Neutrophil (primary cell): Measurements from ENCODE around the gene TMEM144.

Experiments
- H3K27ac ChIP-seq: fragments of 200-600 bp; sonication (generic); 2 replicates; pipeline ENCODE4 v1.5.1; 2016; ENCODE audit warnings: mild to moderate bottlenecking, moderate library complexity
- H3K27me3 ChIP-seq: fragments of 200-600 bp; sonication (generic); 2 replicates; pipeline ENCODE4 v1.6.0; 2016; ENCODE audit warnings: mild to moderate bottlenecking
- H3K36me3 ChIP-seq: fragments of 200-600 bp; sonication (generic); 2 replicates; pipeline ENCODE4 v1.5.1; 2017
- H3K4me1 ChIP-seq, 2 experiments: fragments of 200-600 bp in 1 of 2; sonication (generic) in 1 of 2; 1 replicate in 1 of 2; 2 replicates in 1 of 2; pipeline versions ENCODE4 v1.5.1 to v1.6.1; 2013 to 2016; ENCODE audit warnings: low read depth in 1 of 2, low read length in 1 of 2, mild to moderate bottlenecking in 1 of 2, moderate library complexity in 1 of 2; ENCODE audit not compliant: control insufficient read depth in 1 of 2, insufficient read depth in 1 of 2
- H3K4me3 ChIP-seq, 2 experiments: fragments of 200-600 bp in 1 of 2; sonication (generic) in 1 of 2; 1 replicate in 1 of 2; 2 replicates in 1 of 2; pipeline ENCODE4 v1.5.1; 2013 to 2016; ENCODE audit warnings: low read depth in 1 of 2, low read length in 1 of 2, mild to moderate bottlenecking in 1 of 2, moderate library complexity in 1 of 2
- H3K9me3 ChIP-seq: fragments of 200-600 bp; sonication (generic); 2 replicates; pipeline ENCODE4 v1.5.1; 2016
- TF ChIP-seq, protein P1 (sequence below): fragments of 200-600 bp; sonication (generic); IDR thresholded peaks from 2 replicates; pipeline ENCODE4 v1.5.1; 2016; ENCODE audit warnings: antibody characterized with exemption

TMEM144 gene

DNA sequence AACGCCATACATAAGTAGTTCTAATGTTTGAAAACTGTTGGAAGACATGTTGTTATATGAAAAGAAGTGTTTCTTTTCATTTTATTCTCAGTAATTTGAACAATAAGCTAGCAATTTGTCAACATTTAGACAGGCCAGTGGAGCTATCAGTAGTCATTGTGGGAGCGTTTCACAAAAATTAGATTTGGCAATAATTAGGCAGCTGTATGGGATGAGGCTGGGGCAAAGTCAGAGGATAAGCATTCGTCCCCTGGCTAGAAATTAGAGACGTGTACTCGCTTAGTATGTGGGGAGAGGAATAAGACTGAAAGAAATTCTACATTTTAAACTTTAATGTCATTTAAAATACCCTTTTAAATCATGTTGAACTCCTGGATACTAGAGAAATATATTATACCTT, 70.6 kb downstream of the TMEM144 start:
- no peaks in the 10 kb centered on the region for H3K36me3 ChIP-seq
- H3K27me3 ChIP-seq: no peaks in the 10 kb centered on the region
- H3K9me3 ChIP-seq: no peaks in the 10 kb centered on the region
- H3K27ac ChIP-seq: no peak overlapping the region
- no peaks in the 10 kb centered on the region for H3K4me1 ChIP-seq
- TF ChIP-seq, protein P1, sequence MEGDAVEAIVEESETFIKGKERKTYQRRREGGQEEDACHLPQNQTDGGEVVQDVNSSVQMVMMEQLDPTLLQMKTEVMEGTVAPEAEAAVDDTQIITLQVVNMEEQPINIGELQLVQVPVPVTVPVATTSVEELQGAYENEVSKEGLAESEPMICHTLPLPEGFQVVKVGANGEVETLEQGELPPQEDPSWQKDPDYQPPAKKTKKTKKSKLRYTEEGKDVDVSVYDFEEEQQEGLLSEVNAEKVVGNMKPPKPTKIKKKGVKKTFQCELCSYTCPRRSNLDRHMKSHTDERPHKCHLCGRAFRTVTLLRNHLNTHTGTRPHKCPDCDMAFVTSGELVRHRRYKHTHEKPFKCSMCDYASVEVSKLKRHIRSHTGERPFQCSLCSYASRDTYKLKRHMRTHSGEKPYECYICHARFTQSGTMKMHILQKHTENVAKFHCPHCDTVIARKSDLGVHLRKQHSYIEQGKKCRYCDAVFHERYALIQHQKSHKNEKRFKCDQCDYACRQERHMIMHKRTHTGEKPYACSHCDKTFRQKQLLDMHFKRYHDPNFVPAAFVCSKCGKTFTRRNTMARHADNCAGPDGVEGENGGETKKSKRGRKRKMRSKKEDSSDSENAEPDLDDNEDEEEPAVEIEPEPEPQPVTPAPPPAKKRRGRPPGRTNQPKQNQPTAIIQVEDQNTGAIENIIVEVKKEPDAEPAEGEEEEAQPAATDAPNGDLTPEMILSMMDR: no peak
- H3K4me3 ChIP-seq: no peak overlapping the region

DNA sequence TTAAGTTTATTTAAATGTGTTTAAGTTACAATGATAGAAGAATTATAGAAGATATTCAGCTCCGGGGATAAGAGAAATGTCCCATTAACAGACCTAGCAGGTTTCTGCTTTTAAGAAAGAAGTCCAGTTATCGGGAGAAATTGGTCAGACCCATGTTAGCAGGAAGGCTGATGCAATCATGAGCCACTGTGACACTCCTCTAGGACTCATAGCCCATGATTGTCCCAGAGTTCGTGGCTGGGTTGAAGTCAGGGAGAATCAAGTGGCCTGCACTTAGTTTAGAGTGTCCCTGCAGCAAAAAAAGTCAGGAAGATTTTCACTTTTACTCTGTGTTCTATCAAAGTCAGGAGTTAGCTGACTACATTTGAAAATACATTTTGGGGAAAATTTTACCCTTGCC, 72.0 kb downstream of the TMEM144 start:
- H3K9me3 ChIP-seq: no peaks in the 10 kb centered on the region
- H3K4me1 ChIP-seq: no peaks in the 10 kb centered on the region
- TF ChIP-seq, protein P1: no peak
- H3K36me3 ChIP-seq: no peaks in the 10 kb centered on the region
- no peak overlapping the region for H3K27ac ChIP-seq
- H3K4me3 ChIP-seq: no peak overlapping the region
- no peaks in the 10 kb centered on the region for H3K27me3 ChIP-seq

- TF ChIP-seq, protein P1: no peak
- Histone ChIP-seq H3K4me1 (no peaks in the 10 kb centered on the region), H3K4me3 (no peak overlapping the region), H3K9me3 (no peaks in the 10 kb centered on the region), H3K36me3 (no peaks in the 10 kb centered on the region), H3K27me3 (no peaks in the 10 kb centered on the region), H3K27ac (no peak overlapping the region)
These were observed 75.3 kb downstream of the TMEM144 start for GRCh38 chr4:158285429-158286216.

GRCh38 chr4:158290912-158291311, 80.6 kb downstream of the TMEM144 start:
- H3K9me3 ChIP-seq: no peaks in the 10 kb centered on the region
- no peaks in the 10 kb centered on the region for H3K4me1 ChIP-seq

GRCh38 chr4:158291334-158292055, 81.2 kb downstream of the TMEM144 start:
- H3K4me3 ChIP-seq: no peak overlapping the region

More at GRCh38 chr4:158290912-158291311, 80.6 kb downstream of the TMEM144 start:
- H3K27ac ChIP-seq: no peak overlapping the region
- TF ChIP-seq, protein P1: no peak
- H3K27me3 ChIP-seq: no peaks in the 10 kb centered on the region
- H3K4me3 ChIP-seq: no peak overlapping the region
- H3K36me3 ChIP-seq: no peaks in the 10 kb centered on the region

More at GRCh38 chr4:158291334-158292055, 81.2 kb downstream of the TMEM144 start:
- H3K9me3 ChIP-seq: no peaks in the 10 kb centered on the region
- no peaks in the 10 kb centered on the region for H3K27me3 ChIP-seq
- no peaks in the 10 kb centered on the region for H3K4me1 ChIP-seq
- no peaks in the 10 kb centered on the region for H3K36me3 ChIP-seq
- TF ChIP-seq, protein P1: no peak
- no peak overlapping the region for H3K27ac ChIP-seq
